NCI-H2107 treated with DMSO at 0.1 percent for 48 hours (cell line): ENCODE results near the gene AHRR.
"Not testable (repeated sequence)": the region's sequence is repeated elsewhere in the genome, so short reads cannot be mapped to it uniquely, and the experiment has no call there.

Experiments used
- DNase-seq: peaks from one replicate; lab custom pipeline; 2025; ENCODE audit not compliant: unreplicated experiment; lab: John Stamatoyannopoulos, UW

AHRR gene

DNA sequence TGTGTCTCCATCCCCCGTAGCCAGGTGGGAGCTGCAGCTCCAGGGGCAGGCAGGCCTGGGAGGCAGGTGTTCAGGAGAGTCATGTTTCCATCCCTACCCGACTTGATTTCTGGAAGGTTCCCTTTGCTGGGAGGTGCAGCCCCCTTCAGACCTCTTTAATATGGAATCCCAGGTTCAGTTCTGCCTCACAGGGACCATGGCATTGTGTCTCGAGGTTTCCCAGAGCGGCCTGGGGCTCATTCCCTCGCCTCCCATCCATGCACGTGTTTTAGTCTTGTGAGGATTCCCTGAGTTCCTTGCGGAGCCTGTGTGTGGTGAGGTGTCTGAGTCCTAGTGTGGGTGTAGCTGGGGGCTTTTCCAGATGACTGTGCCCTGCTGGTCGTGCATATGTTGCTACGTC lies 16.5 kb upstream of the AHRR start:
- DNase-seq = no peak

DNA sequence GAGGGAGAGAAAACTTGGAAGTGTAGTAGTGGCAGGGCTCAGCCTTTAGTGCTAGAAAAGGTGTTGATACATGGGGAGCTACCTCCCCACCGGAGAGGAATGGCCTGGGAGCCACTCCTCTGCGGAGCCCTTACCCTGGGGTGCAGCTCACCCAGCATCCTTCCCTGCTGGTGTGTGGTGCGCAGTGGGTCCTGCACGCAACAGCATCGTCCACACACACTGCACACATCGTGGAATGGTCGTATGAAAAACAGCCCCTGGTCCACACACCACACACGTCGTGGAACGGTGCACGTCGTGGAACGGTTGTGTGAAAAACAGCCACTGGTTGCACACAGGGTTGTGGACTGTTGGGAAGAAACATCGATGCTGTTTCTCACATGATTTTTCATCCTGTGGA lies 16.1 kb upstream of the AHRR start:
- DNase-seq = no peak

DNA sequence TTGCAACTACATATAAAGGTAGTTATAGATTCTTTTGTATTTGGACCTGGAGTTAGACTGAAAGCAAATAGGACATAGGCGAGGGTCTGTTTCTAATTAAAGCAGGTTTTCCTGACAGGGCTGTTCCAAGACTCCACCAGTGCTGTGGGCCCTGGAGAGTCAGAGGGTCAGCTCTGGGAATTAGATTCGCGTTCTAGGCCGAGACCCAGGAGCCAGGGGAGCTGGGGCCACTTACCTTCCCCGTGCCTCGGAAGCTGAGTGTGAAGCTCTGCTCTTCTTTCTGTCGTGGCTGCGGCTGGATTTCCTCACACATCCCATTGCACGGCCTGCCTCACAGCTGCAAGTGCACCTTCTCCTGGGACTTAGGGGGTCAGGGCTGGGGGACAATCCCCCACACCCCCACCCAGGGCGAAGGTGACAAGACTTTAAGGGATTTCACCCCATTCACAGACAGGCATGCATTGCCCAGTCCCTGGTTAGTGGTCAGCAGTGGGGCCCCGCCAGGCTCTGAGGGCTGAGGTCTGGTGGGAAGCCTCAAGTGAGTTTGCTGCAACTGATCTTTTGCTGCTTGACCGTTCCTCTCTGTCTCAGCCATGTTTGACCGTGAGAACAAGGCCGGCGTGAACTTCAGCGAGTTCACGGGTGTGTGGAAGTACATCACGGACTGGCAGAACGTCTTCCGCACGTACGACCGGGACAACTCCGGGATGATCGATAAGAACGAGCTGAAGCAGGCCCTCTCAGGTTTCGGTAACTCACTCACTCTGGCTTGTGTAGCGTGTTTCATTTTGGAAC lies 15.3 kb upstream of the AHRR start:
- no peak for DNase-seq

DNA sequence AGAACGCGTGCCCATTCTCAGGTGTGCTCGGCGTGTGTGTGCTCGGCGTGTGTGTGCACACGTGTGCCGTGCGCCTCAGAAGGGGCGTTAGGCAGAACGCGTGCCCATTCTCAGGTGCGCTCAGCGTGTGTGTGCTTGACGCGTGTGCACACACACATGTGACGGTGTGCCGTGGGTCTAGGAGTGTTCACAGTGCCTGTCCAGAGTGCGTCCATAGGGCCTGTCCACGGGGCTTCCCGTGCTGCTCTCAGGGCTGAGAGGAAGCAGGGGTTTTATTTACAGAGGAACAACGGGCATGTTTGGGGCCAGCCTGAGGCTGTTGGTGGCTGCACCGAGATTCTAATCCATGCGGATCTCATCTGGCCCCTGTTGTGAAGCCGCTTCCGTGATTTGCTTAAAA lies 14.2 kb upstream of the AHRR start:
- DNase-seq = no peak

DNA sequence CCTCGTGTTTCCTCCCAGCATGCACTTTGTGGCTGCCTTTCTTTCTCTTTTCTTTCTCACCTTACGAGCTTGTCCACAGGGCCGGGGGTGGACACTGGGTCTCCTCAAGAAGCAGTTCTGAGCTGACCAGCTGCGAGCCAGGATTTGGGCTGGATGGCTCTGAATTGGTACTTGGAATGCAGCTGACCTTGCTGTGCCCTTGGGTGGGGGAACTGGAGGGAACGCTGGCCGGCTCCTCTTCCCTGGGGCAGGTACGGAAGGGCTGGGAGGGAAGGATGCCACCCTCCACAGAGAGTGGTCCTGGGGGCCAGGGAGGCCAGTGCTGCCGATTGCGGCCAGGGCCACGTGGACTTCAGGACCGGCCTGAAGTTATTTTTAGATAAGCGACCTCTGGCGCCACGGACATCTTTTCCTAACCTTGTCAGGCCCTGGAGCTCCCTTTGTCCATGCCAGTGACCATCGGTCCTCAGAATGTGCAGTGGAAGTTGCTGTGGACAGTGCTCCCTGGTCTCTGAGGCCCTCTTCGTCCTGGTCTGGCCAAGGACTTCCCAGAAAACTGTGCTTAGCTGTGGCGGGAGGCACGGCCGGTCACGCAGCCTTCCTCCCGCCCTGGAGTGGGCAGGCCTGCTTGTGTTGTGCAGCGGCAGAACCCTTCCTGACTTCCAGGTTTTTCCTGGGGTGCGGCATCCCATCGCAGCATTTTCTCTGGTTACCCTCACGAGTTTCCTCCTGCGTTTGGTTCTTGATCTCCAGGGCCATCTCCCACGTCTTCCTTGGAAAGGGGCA lies 13.5 kb upstream of the AHRR start:
- no peak for DNase-seq

DNA sequence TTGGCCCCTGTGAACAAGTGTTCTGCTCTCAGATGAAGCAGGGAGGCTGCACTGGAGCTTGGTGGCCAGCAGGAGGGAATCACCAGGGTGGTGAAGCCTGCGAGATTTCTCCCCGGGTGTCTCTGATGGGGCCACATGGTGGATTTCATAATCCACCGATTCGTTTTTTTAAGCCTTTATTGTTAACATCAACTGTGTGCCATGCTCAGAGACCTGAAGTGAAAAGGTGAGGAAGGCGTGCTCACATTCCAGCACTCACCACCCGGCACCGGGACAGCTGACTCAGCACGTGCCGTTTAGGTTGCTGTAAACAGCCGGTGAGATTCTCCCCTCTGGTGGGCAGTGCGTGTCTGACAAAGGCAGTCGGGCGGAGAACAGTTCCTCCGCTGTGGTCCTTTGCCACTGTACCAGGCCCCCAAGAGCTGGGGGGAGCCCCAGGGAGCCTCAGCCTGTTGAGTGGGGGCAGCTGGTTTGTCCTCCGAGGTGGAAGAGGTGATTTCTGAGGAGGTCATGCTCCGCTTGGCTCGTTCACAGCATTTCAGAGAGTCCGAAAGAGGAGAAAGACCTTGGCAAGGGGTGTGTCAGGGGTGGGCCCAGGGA lies 12.7 kb upstream of the AHRR start:
- DNase-seq = no peak

DNA sequence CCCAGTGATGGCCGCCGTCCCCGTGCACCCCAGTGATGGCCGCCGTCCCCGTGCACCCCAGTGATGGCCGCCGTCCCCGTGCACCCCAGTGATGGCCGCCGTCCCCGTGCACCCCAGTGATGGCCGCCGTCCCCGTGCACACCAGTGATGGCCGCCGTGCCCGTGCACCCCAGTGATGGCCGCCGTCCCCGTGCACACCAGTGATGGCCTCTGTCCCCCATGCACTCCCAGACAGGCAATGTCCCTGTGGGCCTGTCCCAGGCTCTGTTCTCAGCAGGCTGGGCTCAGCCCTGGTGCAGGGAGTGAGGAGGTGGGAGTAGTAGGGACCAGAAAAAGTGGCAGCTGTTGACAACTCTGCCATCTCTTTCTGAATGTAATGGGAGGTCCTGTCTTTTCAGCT lies 11.7 kb upstream of the AHRR start:
- not testable (repeated sequence) for DNase-seq

DNA sequence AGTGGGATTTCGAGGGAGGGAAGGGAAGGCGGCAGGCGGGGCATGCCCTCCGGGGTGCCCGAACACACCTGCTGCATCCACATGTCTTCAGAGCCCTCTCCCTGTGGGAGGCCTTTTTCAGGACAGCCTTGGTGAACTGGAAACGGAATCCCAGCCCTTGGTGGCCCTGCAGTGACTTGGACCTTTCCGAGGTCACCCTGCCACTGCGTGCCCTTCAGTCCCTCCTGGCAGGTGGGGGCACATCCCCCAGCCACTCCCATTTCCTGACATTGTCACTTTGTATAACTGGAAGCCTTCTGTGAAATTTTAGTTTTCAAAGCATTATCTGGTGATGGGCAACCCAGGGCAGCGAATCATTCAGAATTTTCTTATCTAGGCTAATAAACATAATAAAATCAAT lies 11.0 kb upstream of the AHRR start:
- no peak for DNase-seq

DNA sequence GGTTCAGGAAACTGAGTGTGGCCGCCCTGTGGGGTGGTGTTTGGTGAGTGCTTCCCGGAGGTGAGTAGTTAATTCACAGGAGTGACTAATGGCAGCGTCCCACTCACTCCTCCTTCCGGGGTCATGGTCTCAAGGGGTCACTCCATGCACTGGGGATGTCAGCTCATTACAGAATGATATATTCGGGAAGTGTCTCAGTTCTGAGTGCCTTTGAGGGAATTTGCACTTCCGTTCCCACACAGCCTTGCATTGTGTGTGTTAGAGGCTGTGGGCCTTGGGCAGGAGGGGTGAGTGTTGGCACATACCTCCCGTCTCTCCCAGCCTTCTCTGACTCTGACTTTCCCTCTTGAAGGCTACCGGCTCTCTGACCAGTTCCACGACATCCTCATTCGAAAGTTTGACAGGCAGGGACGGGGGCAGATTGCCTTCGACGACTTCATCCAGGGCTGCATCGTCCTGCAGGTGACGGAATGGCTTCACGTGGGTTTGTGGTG lies 10.5 kb upstream of the AHRR start:
- DNase-seq = no peak

DNA sequence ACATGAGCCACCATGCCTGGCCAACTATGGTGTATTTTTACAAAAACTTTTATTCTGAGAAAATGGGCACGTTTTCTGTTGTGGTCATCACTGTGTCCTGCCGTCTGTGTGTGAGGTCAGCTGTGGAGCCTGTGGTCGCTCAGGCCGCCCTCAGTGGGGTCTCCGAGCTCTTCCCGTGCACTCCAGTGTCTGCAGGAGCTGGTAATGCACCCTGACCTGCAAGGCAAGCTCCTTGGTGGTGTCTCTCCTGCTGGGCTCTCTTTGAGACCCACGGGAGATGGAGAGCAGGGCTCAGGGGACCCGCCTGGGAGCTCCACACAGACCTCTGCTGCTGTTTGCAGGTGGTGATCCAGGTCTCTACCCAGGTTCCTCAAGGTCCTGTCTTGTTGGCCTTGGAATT lies 9.6 kb upstream of the AHRR start:
- no peak for DNase-seq

DNA sequence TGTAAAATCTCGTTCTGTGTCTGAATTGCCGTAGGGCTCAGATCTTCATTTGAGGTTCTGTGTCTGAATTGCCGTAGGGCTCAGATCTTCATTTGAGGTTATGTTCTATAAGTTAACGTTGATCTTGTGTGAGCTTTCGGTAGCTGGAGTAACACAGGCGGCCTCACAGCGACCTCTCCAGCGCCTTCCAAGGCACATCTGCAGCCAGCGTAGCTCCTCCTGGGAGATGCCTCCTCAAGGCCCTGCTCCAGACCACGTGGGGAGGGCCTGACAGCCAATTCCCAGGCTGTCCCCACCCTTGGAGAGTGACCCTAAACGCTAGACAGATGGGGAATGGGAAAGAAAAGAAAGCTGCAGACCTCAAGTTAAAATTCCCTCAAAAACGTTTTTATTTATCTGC lies 8.7 kb upstream of the AHRR start:
- DNase-seq = no peak

DNA sequence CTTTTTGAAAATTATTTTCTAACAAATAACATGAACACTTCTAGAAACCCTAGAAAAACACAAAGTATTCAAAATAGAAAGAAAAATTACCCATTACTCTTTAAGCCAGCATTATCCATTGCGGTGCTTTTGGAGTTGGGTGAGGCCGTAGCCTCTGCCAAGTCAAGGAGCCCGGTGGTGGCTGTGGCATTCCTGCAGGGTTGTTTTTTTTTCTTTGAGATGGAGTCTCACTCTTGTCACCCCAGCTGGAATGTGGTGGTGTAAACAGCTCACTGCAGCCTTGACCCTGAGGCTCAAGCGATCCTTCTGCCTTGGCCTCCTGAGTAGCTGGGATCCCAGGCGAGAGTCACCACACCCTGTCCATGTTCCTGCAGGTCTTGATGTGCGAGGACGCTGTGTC lies 8.2 kb upstream of the AHRR start:
- no peak for DNase-seq

DNA sequence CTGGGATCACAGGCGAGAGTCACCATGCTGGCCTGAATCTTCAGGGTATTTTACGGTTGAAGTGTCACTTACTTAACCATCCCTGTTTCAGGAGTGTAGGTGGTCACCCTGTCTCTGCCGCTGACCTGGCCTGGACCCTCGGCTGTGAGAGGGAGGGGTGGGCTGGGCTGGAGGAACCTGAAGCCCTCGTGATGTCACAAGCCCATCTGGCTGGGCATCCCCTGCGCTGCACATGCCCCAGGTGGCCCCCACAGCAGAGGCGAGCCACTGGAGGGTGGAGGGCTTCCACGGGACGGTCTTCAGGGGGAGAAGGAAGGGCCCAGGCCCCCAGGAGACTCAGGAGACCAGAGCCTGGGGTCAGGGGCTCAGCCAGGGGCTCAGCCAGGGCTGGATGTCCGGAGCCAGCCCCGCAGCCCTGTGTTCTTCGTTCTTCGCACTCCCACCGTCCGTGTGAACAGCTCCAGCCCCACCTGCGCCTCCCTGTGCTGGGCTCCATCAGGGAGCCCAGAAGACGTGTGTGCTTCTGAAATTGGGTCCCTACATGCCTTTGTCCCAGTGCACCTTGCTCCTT lies 7.6 kb upstream of the AHRR start:
- no peak for DNase-seq

DNA sequence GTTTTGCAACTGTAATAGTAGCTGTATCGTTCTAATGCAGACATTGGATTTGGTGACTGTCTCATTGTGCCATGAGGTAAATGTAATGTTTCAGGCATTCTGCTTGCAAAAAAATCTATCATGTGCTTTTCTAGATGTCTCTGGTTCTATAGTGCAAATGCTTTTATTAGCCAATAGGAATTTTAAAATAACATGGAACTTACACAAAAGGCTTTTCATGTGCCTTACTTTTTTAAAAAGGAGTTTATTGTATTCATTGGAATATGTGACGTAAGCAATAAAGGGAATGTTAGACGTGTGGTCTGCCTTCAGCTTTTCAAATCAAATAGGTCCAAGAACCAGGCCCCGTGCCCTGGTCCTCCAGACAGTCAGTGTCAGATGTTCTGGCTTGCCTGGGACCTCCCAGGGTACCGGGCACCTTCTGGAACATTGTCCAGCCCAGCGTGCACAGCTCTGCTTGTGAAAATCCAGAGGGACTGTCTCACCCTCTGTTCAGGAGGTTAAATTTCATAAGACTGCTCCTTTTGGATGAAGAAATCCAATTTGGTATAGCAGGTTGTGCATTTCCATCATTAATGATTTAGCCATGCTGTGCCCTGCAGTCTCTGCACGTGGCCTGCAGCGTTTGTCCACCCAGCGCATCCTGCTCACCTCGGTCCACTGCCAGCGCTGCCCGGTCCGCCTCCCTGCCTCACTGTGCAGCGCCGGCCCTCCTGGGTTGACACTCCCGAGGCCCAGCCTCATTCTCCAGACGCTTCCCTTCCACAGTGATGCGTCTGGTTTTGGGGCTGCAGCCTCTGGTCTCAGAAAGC lies 6.6 kb upstream of the AHRR start:
- DNase-seq = no peak

DNA sequence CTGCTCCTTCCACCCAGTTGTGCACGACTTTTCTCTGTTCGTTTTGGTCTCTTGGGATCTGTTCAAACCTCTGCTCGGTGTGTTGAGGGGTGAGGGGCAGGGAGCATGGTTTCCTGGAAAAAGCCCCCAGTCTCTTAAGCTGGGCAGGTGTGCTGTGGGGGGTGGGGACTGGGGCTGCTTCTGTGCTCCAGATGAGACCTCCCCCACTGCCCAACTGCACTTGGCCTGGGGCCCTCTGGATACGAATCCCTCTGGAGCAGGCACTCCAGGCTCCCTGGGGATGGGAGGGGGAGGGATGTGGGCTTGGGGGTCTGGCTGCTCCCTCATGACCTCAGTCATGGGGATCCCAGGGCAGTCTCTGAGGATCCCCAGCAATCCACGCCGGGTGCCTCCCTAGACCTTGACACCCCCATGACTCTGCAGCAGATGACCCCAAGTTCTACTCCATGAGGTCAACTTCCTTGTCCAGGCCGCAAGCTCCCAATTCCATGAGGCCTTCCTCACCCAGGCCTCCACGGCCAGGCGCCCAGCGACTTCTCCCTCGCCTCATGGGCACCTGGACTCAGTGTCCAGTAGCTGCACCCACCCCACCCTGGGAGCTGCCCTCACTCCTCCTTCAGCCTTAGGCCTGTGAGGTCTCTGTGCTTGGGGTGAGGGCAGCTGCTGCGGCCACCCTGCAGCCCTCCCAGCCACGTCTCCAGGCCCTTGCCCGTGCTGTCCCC lies 5.9 kb upstream of the AHRR start:
- DNase-seq = no peak

DNA sequence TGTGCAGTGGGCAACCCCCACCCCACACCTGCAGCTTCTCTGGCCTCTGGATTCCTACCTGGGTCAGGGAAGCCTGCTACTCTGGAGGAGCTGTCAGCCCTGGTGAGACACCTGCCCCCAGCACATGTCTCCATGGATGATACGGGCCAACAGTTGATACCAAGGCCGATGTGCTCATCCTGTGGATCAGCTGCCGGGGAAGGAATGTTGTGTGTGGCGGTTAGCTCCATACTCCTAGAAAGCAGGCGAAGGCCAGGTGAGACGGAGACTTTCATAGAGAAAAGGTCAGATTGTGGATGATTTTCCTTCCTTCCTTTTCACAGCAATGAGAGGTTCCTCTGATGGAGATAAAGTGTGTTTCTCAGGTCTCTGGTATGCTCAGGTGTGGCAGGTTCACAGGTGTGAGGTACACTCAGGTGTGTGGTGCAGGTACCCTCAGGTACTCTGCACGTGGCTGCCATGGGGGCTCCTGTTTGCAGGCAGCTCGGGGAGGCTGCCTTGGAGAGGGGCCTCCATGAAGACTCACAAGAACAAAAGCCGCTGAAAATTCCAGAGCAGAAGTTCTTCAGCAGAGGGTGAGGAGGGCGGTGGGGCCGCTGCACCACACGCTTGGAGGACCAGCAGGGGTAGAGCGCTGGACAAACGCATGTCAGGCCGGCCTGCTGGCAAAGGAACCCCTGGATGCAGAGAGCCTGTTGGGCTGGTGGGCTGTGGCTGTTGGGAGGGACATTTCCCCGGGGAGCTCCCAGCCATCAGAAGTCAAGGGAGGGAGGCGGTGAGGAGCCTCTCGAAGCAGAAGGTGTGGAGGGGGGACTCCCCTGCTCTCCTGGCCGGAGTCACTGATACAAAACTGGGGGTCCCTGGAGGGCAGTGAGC lies 5.1 kb upstream of the AHRR start:
- no peak for DNase-seq

DNA sequence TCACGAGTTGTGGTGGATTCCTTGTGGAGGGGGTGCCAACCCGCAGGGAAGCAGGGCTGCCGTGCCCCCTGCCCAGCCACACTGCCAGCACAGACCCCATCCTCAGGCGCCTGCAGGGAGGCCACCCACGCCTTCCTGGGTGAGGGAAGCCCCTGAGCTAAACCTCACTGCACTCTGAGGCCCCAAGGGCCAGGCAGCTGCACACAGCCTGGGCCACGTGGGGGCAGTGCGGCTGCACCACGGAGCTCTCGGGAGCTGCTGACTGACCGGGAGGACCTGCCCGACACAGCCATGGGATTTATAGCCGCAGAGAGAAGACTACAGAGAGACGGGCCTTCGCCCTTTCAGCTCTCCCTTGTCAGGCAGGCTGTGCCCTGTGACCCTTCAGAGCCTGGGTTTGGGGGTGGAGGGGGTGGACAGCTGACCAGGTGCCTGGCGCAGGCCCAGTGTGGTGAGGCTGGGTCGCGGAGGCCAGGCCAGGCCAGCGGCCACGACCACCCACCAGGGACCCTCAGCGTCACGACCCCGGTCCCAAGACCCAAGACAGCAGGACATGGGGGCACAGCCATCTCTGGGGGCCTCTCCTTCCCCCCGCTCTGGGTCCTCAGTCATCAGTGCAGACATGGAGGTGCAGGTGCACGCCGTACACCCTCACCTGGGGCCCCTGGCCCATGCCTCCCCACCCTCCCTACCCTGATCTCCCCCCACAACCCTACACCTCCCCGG lies 4.3 kb upstream of the AHRR start:
- DNase-seq = no peak

DNA sequence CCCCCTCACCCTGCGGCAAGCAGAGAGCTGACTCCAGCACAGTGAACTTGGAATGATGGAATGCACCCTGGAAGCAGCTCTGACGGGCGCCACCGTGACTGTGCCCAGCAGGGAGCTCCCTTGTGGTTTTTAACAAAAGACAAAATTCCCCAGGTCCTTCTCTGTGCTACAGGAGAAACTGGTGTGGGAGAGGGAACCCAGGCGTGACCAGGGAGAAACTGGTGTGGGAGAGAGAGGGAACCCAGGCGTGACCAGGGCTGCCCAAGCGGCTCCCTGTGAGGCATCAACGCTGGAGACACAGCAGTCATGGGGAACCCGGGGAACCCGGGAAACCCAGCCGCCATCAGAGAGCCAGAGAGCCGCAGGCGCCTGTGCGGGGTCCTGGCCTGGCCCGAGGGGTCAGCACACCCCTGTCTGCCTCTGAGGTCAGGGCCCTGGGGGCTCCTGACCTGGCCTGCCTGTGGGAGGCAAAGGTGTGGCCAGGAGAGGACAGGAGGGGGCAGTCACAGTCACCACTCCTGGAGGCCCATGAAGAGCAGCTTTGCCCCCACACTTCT lies 3.1 kb upstream of the AHRR start:
- DNase-seq = peak; percentile 46
